Erythroblast (primary cell): ENCODE measurements around the gene SLC37A4.

Experiments used
- GATA1 ChIP-seq: IDR thresholded peaks from 2 replicates; pipeline ENCODE4 v1.6.1; 2011; ENCODE audit warnings: low read depth, mild to moderate bottlenecking, control low read depth, low read length, moderate library complexity
- POLR2A ChIP-seq: IDR thresholded peaks from 2 replicates; pipeline ENCODE4 v1.6.1; 2011; ENCODE audit warnings: mild to moderate bottlenecking, low read length

GRCh38 chr11:119030029-119030328 is 698 bp downstream of the SLC37A4 start:
- TF ChIP-seq POLR2A (no peak), GATA1 (no peak)
